Smooth muscle cell of the brain vasculature (primary cell): Measurements from ENCODE around the gene FIGNL2.
"Not testable (repeated sequence)": the region's sequence is repeated elsewhere in the genome, so short reads cannot be mapped to it uniquely, and the experiment has no call there.

Experiments used
- DNase-seq: peaks from one replicate; pipeline ENCODE4 v3.0.0-alpha.2; 2012; ENCODE audit warnings: low read depth, low spot score

The FIGNL2 gene

GRCh38 chr12:51818086-51818485 lies 30.4 kb downstream of the FIGNL2 start:
- DNase-seq = no peak

GRCh38 chr12:51817027-51817953 lies 31.2 kb downstream of the FIGNL2 start:
- DNase-seq = no peak

GRCh38 chr12:51815571-51815970 lies 32.9 kb downstream of the FIGNL2 start:
- no peak for DNase-seq

DNA sequence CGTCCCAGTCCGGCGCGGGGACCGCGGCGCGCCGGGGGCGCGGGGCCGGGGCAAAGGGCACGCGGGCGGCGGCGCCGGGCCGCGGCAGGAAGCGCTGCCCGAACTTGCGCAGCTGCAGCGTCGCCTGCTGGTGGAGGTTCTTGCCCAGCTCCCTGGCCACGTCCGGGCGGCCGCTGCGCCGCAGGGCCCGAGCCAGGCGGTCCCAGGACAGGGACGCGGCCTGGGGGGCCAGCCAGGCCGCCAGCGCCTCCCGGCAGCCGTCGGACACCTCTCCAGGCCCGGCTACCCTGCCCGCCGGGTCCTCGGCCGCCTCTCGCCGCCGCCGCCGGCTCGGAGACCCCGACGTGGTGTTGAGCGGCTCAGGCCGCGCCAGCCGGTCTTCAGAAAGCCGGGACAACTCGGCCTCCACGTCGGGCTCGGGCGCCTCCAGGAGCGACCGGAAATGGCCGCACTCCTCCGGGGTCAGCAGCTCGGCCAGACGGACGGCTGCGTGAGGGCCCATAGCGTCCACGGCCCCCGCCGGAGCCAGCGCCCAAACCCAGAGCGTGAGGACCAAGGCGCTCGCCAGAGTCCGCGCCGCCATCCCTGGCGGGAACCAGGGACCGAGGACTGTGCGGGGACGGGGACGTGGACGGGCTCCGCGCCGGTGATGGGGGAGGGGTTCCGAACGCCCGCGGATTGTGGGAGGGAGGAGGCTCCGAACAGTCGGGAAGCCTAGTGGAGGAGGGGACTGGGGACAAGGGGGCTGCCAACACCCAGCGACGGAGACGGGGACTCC lies 34.0 kb downstream of the FIGNL2 start:
- no peak for DNase-seq

- no peak for DNase-seq
Observed at GRCh38 chr12:51813931-51814310, 34.6 kb downstream of the FIGNL2 start.

- no peak for DNase-seq
Observed at GRCh38 chr12:51812871-51813270, 35.6 kb downstream of the FIGNL2 start.

DNA sequence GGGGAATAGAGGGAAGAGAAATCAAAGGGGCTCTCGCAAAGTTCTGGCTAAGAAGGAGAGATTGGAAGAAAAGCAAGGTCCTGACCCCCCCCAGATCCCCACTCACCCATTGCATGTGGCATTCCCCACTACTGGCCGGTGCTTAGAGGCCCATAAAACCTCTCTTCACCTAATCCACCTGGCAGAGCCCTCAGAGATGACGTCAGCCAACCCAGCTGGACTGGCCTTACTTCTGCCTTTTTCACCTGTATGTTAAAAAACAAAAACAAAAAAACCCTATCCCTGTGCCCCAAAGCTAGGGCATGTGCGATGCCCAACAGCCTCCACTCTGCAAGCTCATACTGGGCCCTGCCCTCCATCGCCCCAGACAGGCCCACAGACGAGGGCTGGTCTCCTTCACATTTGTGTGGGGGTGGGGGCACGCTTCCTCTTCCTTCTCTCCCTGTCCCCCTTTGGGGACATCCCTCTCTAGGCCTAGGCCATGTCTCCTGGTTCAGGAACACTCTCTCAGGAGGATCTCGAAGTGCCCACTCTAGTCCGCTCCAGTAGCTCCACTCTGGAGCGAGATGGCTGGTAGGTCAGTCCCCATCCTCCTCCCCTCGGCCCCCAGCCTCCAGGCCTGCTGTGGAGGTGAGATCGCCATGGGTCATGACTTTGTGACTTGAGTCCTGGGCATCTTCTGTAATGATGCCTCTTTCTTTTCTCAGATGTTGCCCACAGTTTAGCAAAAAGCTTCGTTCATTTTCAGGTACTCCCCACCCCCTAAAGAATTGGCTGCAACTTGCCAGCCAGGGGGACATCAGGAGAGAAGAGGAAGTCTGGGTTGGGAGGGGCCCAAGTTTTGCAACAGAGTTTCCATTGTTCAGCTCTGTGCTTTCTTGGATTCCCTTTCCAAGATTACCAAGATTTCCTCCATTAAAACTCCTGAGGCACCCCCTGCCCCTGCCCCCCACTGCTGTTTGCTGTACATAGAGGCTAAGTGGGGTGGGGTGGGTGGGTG lies 37.0 kb downstream of the FIGNL2 start:
- DNase-seq = no peak

- no peak for DNase-seq
Observed at GRCh38 chr12:51809193-51809592, 39.3 kb downstream of the FIGNL2 start.

DNA sequence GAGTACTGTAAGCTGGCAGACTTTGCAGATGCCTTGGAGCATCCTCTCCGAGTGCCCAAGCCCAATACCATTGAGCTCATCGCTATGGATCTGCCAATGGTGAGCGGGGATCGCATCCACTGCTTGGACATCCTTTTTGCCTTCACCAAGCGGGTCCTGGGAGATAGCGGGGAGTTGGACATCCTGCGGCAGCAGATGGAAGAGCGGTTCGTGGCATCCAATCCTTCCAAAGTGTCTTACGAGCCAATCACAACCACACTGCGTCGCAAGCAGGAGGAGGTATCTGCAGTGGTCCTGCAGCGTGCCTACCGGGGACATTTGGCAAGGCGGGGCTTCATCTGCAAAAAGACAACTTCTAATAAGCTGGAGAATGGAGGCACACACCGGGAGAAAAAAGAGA lies 41.6 kb downstream of the FIGNL2 start:
- no peak for DNase-seq

DNA sequence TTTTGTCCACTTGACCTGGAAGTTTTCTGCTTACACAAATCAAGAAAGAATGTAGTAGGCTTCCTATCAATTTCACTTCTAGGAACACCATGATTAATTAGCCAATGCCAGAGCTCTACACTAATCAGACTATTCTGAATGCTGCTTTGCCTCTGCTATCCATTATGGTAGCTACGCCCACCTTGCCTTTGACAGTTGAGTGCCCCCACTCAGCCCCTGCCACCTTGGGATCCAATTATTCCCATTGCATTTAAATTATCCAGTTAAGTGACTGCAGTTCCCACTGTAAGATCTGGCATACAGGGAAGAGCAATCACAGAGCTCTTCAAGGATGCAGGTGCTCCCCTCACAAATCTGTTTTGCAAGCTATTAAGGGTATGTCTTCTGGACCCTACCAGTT lies 47.5 kb downstream of the FIGNL2 start:
- no peak for DNase-seq

- DNase-seq = no peak
Observed at GRCh38 chr12:51798501-51798900, 50.0 kb downstream of the FIGNL2 start.

- not testable (repeated sequence) for DNase-seq
Observed at GRCh38 chr12:51798051-51798450, 50.5 kb downstream of the FIGNL2 start.

- no peak for DNase-seq
Observed at GRCh38 chr12:51797301-51797700, 51.2 kb downstream of the FIGNL2 start.

DNA sequence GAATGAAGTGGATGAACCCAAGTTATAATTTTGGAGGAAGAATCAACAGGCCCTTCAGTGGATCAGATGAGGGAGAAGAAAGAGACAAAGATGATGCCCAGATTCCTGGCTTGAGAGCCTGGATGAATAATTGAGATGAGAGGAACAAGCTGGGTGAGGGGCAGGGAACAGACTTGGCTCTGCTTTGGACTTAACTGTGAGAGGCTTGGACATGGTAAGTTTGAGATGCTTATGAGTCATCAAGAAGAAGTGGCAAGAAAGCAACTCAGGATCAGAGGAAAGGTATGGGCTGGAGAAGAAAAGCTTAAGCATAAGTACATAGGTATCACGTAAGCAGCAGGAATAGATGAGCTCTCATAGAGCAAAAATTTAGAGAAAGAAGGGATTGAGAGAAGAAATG lies 55.3 kb downstream of the FIGNL2 start:
- no peak for DNase-seq

GRCh38 chr12:51792417-51792816 lies 56.1 kb downstream of the FIGNL2 start:
- no peak for DNase-seq

DNA sequence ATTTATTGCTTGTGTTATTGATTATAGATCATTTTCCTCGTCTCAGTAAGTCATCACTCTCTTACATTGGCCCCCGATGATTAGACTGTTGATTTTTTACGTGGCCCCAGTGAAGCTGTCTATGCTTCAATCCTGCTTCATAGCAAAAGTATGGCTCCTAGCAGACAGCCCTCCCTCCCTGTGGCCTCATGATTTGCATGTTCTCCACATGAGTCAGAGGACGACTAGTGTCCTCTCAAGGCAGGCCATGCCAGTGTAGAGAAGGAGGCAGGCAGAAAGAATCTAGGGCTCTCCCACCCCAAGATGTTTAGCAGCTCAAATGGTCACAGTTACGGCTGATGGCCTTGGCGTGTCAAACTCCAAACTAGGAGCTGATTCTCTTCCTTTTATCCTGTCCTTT lies 59.6 kb downstream of the FIGNL2 start:
- DNase-seq = no peak

DNA sequence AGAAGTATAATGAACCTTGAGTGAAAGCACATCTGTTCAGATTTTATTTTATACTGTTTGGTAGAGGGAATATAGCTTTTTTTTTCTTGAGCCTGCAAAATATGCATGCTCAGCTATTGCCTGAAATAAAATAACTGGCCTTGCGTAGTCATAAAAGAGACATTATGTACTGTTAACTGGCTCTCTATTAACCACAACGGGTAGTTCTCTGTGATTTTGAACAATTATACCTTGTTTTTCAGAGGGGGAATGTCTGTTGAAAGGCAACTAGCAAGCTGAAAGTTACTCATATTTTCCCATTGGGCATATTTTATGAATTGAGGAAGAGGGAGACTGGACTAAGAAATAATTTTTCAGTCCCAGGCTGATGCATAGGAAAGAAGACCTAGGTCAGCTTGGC lies 62.6 kb downstream of the FIGNL2 start:
- DNase-seq = no peak

GRCh38 chr12:51784688-51785087 lies 63.8 kb downstream of the FIGNL2 start:
- no peak for DNase-seq

DNA sequence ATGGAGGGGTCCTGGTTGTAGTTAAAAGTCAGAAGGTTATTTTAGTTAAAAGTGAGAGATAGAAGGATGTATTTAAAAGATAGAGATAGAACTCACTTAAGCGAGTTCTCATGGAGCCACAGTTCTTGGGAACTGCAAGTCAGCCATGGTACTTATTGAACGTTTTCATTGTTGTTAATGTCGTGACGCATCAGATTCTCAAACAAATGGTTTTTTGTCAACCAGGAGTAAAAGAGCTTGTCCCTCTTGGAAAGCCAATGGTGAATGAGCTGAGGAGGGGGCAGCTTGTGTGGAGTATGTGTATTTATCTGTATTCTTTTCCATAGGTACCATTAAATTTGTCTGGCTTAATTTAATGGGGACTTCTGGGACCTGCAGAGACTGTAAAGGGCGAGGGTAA lies 68.6 kb downstream of the FIGNL2 start:
- no peak for DNase-seq

GRCh38 chr12:51777973-51778372 lies 70.5 kb downstream of the FIGNL2 start:
- no peak for DNase-seq

- DNase-seq = no peak
Observed at GRCh38 chr12:51777457-51777856, 71.1 kb downstream of the FIGNL2 start.

DNA sequence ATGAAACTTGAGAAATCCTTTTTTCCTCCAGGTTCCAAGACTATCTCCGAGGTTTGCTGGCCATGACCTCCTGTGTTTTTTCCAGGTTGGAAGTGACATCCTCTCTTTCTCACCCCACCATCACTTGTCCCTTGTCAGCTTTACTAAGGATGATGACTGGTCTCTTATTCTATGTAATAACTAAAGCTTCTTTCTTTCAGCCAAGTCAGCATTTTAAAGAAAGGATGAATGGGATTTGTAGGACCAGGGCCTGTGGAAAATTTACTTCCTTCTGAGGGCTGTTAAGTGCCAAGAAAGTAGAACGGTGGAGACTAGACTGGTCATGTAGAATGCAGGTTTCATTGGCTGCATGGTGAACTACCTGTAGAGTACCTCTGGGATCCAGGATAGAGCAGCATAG lies 73.6 kb downstream of the FIGNL2 start:
- no peak for DNase-seq
